ENCODE measurements around the gene SCAMP3.
A peak's percentile ranks its signal among the peaks of the same experiment; 100 is the strongest.

Gene SCAMP3

GRCh38 chr1:155286544-155286943 lies 24.4 kb upstream of the SCAMP3 start:
- POLR2A ChIA-PET = no interaction called here
- CTCF ChIA-PET = interaction anchor here (0.7 to 2.5 kb wide), 3 partner anchors 20 to 36 kb away, joined by 3 to 7 read pairs (median 4); no protein-coding TSS in a partner anchor
- Histone ChIP-seq H3K4me3 (ENCODE audit: control insufficient read depth in 1 of 7, extremely low read depth in 1 of 7, insufficient read depth in 4 of 7, low read depth in 2 of 7, low read length in 6 of 7) (no peak overlapping the region), H3K27ac (ENCODE audit: insufficient read depth in 1 of 2, low read depth in 1 of 2, low read length in 2 of 2, poor library complexity in 1 of 2, severe bottlenecking in 2 of 2) (no peak overlapping the region), H3K9me3 (ENCODE audit: control extremely low read depth in 1 of 5, control insufficient read depth in 4 of 5, insufficient read depth in 2 of 5, low read depth in 1 of 5, low read length in 4 of 5) (no peaks in the 10 kb centered on the region), H3K4me1 (ENCODE audit: control extremely low read depth in 1 of 4, control insufficient read depth in 4 of 4, insufficient read depth in 4 of 4, low read length in 3 of 4) (no peaks in the 10 kb centered on the region), H3K36me3 (ENCODE audit: control insufficient read depth in 4 of 4, insufficient read depth in 4 of 4, low read length in 3 of 4) (peaks cover 0 to 5% (median 1%) of the 10 kb centered on the region in 4 experiments), H3K27me3 (replicated peaks in 2 of 5; ENCODE audit: control insufficient read depth in 4 of 5, insufficient read depth in 5 of 5, low read length in 4 of 5) (no peaks in the 10 kb centered on the region)
- no peak for DNase-seq
- 100% methylated on average over 1 of the region's 2 CpGs for WGBS (ENCODE audit: insufficient coverage)

GRCh38 chr1:155285631-155286044 lies 23.5 kb upstream of the SCAMP3 start:
- WGBS (ENCODE audit: insufficient coverage) = 98% methylated on average over 15 of the region's 18 CpGs
- CTCF ChIA-PET = interaction anchor here (0.7 to 2.5 kb wide), 4 partner anchors 9 to 35 kb away, joined by 3 to 7 read pairs (median 4); no protein-coding TSS in a partner anchor
- no peaks in the 10 kb centered on the region for H3K27me3 ChIP-seq (replicated peaks in 2 of 5; ENCODE audit: control insufficient read depth in 4 of 5, insufficient read depth in 5 of 5, low read length in 4 of 5)
- H3K4me3 ChIP-seq (ENCODE audit: control insufficient read depth in 1 of 7, extremely low read depth in 1 of 7, insufficient read depth in 4 of 7, low read depth in 2 of 7, low read length in 6 of 7) = no peak overlapping the region
- POLR2A ChIA-PET = no interaction called here
- H3K27ac ChIP-seq (ENCODE audit: insufficient read depth in 1 of 2, low read depth in 1 of 2, low read length in 2 of 2, poor library complexity in 1 of 2, severe bottlenecking in 2 of 2) = no peak overlapping the region
- no peaks in the 10 kb centered on the region for H3K4me1 ChIP-seq (ENCODE audit: control extremely low read depth in 1 of 4, control insufficient read depth in 4 of 4, insufficient read depth in 4 of 4, low read length in 3 of 4)
- DNase-seq = no peak
- peaks cover 0 to 5% (median 1%) of the 10 kb centered on the region in 4 experiments for H3K36me3 ChIP-seq (ENCODE audit: control insufficient read depth in 4 of 4, insufficient read depth in 4 of 4, low read length in 3 of 4)
- no peaks in the 10 kb centered on the region for H3K9me3 ChIP-seq (ENCODE audit: control extremely low read depth in 1 of 5, control insufficient read depth in 4 of 5, insufficient read depth in 2 of 5, low read depth in 1 of 5, low read length in 4 of 5)

GRCh38 chr1:155285063-155285462 lies 22.9 kb upstream of the SCAMP3 start:
- H3K9me3 ChIP-seq (ENCODE audit: control extremely low read depth in 1 of 5, control insufficient read depth in 4 of 5, insufficient read depth in 2 of 5, low read depth in 1 of 5, low read length in 4 of 5) = no peaks in the 10 kb centered on the region
- POLR2A ChIA-PET = no interaction called here
- CTCF ChIA-PET = interaction anchor here (1.1 to 2.5 kb wide), 3 partner anchors 9 to 34 kb away, joined by 4 to 7 read pairs (median 5); no protein-coding TSS in a partner anchor
- no peaks in the 10 kb centered on the region for H3K4me1 ChIP-seq (ENCODE audit: control extremely low read depth in 1 of 4, control insufficient read depth in 4 of 4, insufficient read depth in 4 of 4, low read length in 3 of 4)
- no peak overlapping the region for H3K4me3 ChIP-seq (ENCODE audit: control insufficient read depth in 1 of 7, extremely low read depth in 1 of 7, insufficient read depth in 4 of 7, low read depth in 2 of 7, low read length in 6 of 7)
- H3K27ac ChIP-seq (ENCODE audit: insufficient read depth in 1 of 2, low read depth in 1 of 2, low read length in 2 of 2, poor library complexity in 1 of 2, severe bottlenecking in 2 of 2) = no peak overlapping the region
- no peaks in the 10 kb centered on the region for H3K27me3 ChIP-seq (replicated peaks in 2 of 5; ENCODE audit: control insufficient read depth in 4 of 5, insufficient read depth in 5 of 5, low read length in 4 of 5)
- DNase-seq = no peak
- peaks cover 0 to 5% (median 1%) of the 10 kb centered on the region in 4 experiments for H3K36me3 ChIP-seq (ENCODE audit: control insufficient read depth in 4 of 4, insufficient read depth in 4 of 4, low read length in 3 of 4)
- WGBS (ENCODE audit: insufficient coverage) = 94% methylated on average over 13 of the region's 14 CpGs

GRCh38 chr1:155284476-155284875 lies 22.3 kb upstream of the SCAMP3 start:
- WGBS (ENCODE audit: insufficient coverage) = over 99% methylated on average over 10 of the region's 12 CpGs
- peaks cover 0 to 5% (median 1%) of the 10 kb centered on the region in 4 experiments for H3K36me3 ChIP-seq (ENCODE audit: control insufficient read depth in 4 of 4, insufficient read depth in 4 of 4, low read length in 3 of 4)
- ChIA-PET POLR2A (no interaction called here), CTCF (interaction anchor here (1.4 to 1.6 kb wide), 2 partner anchors 16 to 34 kb away, joined by 3 to 5 read pairs; no protein-coding TSS in a partner anchor)
- H3K27ac ChIP-seq (ENCODE audit: insufficient read depth in 1 of 2, low read depth in 1 of 2, low read length in 2 of 2, poor library complexity in 1 of 2, severe bottlenecking in 2 of 2) = no peak overlapping the region
- H3K4me1 ChIP-seq (ENCODE audit: control extremely low read depth in 1 of 4, control insufficient read depth in 4 of 4, insufficient read depth in 4 of 4, low read length in 3 of 4) = no peaks in the 10 kb centered on the region
- DNase-seq = no peak
- H3K27me3 ChIP-seq (replicated peaks in 2 of 5; ENCODE audit: control insufficient read depth in 4 of 5, insufficient read depth in 5 of 5, low read length in 4 of 5) = no peaks in the 10 kb centered on the region
- H3K9me3 ChIP-seq (ENCODE audit: control extremely low read depth in 1 of 5, control insufficient read depth in 4 of 5, insufficient read depth in 2 of 5, low read depth in 1 of 5, low read length in 4 of 5) = no peaks in the 10 kb centered on the region
- no peak overlapping the region for H3K4me3 ChIP-seq (ENCODE audit: control insufficient read depth in 1 of 7, extremely low read depth in 1 of 7, insufficient read depth in 4 of 7, low read depth in 2 of 7, low read length in 6 of 7)

- ChIA-PET CTCF (interaction anchor here (1.0 to 1.4 kb wide), 2 partner anchors 11 to 24 kb away, joined by 3 read pairs; no protein-coding TSS in a partner anchor), POLR2A (no interaction called here)
- WGBS (ENCODE audit: insufficient coverage) = 96% methylated on average over 17 of the region's 29 CpGs
- Histone ChIP-seq H3K36me3 (ENCODE audit: control insufficient read depth in 4 of 4, insufficient read depth in 4 of 4, low read length in 3 of 4) (peaks cover 0 to 5% (median 1%) of the 10 kb centered on the region in 4 experiments), H3K4me3 (ENCODE audit: control insufficient read depth in 1 of 7, extremely low read depth in 1 of 7, insufficient read depth in 4 of 7, low read depth in 2 of 7, low read length in 6 of 7) (no peak overlapping the region), H3K27me3 (replicated peaks in 2 of 5; ENCODE audit: control insufficient read depth in 4 of 5, insufficient read depth in 5 of 5, low read length in 4 of 5) (no peaks in the 10 kb centered on the region), H3K4me1 (ENCODE audit: control extremely low read depth in 1 of 4, control insufficient read depth in 4 of 4, insufficient read depth in 4 of 4, low read length in 3 of 4) (peaks cover 0 to 11% (median 10%) of the 10 kb centered on the region in 4 experiments), H3K9me3 (ENCODE audit: control extremely low read depth in 1 of 5, control insufficient read depth in 4 of 5, insufficient read depth in 2 of 5, low read depth in 1 of 5, low read length in 4 of 5) (no peaks in the 10 kb centered on the region), H3K27ac (ENCODE audit: insufficient read depth in 1 of 2, low read depth in 1 of 2, low read length in 2 of 2, poor library complexity in 1 of 2, severe bottlenecking in 2 of 2) (no peak overlapping the region)
- DNase-seq = no peak
These were observed 20.4 kb upstream of the SCAMP3 start for GRCh38 chr1:155282488-155283091.

GRCh38 chr1:155279268-155279667 lies 17.1 kb upstream of the SCAMP3 start:
- no peak overlapping the region for H3K4me3 ChIP-seq (ENCODE audit: control insufficient read depth in 1 of 7, extremely low read depth in 1 of 7, insufficient read depth in 4 of 7, low read depth in 2 of 7, low read length in 6 of 7)
- peaks cover 5 to 20% (median 18%) of the 10 kb centered on the region in 4 experiments for H3K4me1 ChIP-seq (ENCODE audit: control extremely low read depth in 1 of 4, control insufficient read depth in 4 of 4, insufficient read depth in 4 of 4, low read length in 3 of 4)
- POLR2A ChIA-PET = interaction anchor here (0.9 kb wide), 1 partner anchor 45 kb away, joined by 4 read pairs; no protein-coding TSS in a partner anchor
- DNase-seq = no peak
- H3K27me3 ChIP-seq (replicated peaks in 2 of 5; ENCODE audit: control insufficient read depth in 4 of 5, insufficient read depth in 5 of 5, low read length in 4 of 5) = no peaks in the 10 kb centered on the region
- H3K27ac ChIP-seq (ENCODE audit: insufficient read depth in 1 of 2, low read depth in 1 of 2, low read length in 2 of 2, poor library complexity in 1 of 2, severe bottlenecking in 2 of 2) = no peak overlapping the region
- H3K36me3 ChIP-seq (ENCODE audit: control insufficient read depth in 4 of 4, insufficient read depth in 4 of 4, low read length in 3 of 4) = peaks cover 0 to 2% (median 0%) of the 10 kb centered on the region in 4 experiments
- H3K9me3 ChIP-seq (ENCODE audit: control extremely low read depth in 1 of 5, control insufficient read depth in 4 of 5, insufficient read depth in 2 of 5, low read depth in 1 of 5, low read length in 4 of 5) = no peaks in the 10 kb centered on the region
- 92% methylated on average over 2 of the region's 2 CpGs for WGBS (ENCODE audit: insufficient coverage)
- CTCF ChIA-PET = interaction anchor here (1.1 to 4.2 kb wide), 5 partner anchors 26 to 43 kb away, joined by 3 to 21 read pairs (median 15); partner anchors contain the start of genes FDPS and RUSC1

GRCh38 chr1:155278689-155279160 lies 16.6 kb upstream of the SCAMP3 start:
- CTCF ChIA-PET = interaction anchor here (0.9 to 4.2 kb wide), 7 partner anchors 13 to 44 kb away, joined by 3 to 21 read pairs (median 7); partner anchors contain the start of genes FDPS and RUSC1
- no peaks in the 10 kb centered on the region for H3K36me3 ChIP-seq (ENCODE audit: control insufficient read depth in 4 of 4, insufficient read depth in 4 of 4, low read length in 3 of 4)
- POLR2A ChIA-PET = interaction anchor here (1.4 kb wide), 1 partner anchor 27 kb away, joined by 5 read pairs; no protein-coding TSS in a partner anchor
- H3K9me3 ChIP-seq (ENCODE audit: control extremely low read depth in 1 of 5, control insufficient read depth in 4 of 5, insufficient read depth in 2 of 5, low read depth in 1 of 5, low read length in 4 of 5) = no peaks in the 10 kb centered on the region
- H3K4me1 ChIP-seq (ENCODE audit: control extremely low read depth in 1 of 4, control insufficient read depth in 4 of 4, insufficient read depth in 4 of 4, low read length in 3 of 4) = peaks cover 7 to 23% (median 20%) of the 10 kb centered on the region in 4 experiments
- 78% methylated on average over 6 of the region's 10 CpGs for WGBS (ENCODE audit: insufficient coverage)
- H3K27me3 ChIP-seq (replicated peaks in 2 of 5; ENCODE audit: control insufficient read depth in 4 of 5, insufficient read depth in 5 of 5, low read length in 4 of 5) = no peaks in the 10 kb centered on the region
- H3K4me3 ChIP-seq (ENCODE audit: control insufficient read depth in 1 of 7, extremely low read depth in 1 of 7, insufficient read depth in 4 of 7, low read depth in 2 of 7, low read length in 6 of 7) = peak overlapping the region in 3 of 7 experiments; percentile 78 to 85 (median 79)
- no peak for DNase-seq
- no peak overlapping the region for H3K27ac ChIP-seq (ENCODE audit: insufficient read depth in 1 of 2, low read depth in 1 of 2, low read length in 2 of 2, poor library complexity in 1 of 2, severe bottlenecking in 2 of 2)

Data from common myeloid progenitor, CD34-positive (primary cell).